Ammon's horn (tissue), 1 donor: ENCODE measurements around the gene RABEP2.
"Not testable (repeated sequence)": the region's sequence is repeated elsewhere in the genome, so short reads cannot be mapped to it uniquely, and the experiment has no call there.

Experiments
- DNase-seq: peaks from one replicate; pipeline ENCODE4 v3.0.0-alpha.2; 2016; ENCODE audit warnings: low spot score

The RABEP2 gene

DNA sequence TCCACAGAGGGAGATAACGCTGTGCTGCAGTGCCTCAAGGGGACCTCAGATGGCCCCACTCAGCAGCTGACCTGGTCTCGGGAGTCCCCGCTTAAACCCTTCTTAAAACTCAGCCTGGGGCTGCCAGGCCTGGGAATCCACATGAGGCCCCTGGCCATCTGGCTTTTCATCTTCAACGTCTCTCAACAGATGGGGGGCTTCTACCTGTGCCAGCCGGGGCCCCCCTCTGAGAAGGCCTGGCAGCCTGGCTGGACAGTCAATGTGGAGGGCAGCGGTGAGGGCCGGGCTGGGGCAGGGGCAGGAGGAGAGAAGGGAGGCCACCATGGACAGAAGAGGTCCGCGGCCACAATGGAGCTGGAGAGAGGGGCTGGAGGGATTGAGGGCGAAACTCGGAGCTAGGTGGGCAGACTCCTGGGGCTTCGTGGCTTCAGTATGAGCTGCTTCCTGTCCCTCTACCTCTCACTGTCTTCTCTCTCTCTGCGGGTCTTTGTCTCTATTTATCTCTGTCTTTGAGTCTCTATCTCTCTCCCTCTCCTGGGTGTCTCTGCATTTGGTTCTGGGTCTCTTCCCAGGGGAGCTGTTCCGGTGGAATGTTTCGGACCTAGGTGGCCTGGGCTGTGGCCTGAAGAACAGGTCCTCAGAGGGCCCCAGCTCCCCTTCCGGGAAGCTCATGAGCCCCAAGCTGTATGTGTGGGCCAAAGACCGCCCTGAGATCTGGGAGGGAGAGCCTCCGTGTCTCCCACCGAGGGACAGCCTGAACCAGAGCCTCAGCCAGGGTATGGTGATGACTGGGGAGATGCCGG lies 7.5 kb upstream of the RABEP2 start:
- no peak for DNase-seq

DNA sequence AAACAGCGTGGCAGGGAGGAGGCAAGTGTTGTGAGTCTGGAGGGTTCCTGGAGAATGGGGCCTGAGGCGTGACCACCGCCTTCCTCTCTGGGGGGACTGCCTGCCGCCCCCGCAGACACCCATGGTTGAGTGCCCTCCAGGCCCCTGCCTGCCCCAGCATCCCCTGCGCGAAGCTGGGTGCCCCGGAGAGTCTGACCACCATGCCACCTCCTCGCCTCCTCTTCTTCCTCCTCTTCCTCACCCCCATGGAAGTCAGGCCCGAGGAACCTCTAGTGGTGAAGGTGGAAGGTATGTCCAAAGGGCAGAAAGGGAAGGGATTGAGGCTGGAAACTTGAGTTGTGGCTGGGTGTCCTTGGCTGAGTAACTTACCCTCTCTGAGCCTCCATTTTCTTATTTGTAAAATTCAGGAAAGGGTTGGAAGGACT lies 6.8 kb upstream of the RABEP2 start, which contains the start of gene CD19:
Gene CD19 (plus strand): TSS at position 171 of the 425 bp plus-strand sequence. CDS start 30 bp downstream, at position 201.
- DNase-seq, result no peak

DNA sequence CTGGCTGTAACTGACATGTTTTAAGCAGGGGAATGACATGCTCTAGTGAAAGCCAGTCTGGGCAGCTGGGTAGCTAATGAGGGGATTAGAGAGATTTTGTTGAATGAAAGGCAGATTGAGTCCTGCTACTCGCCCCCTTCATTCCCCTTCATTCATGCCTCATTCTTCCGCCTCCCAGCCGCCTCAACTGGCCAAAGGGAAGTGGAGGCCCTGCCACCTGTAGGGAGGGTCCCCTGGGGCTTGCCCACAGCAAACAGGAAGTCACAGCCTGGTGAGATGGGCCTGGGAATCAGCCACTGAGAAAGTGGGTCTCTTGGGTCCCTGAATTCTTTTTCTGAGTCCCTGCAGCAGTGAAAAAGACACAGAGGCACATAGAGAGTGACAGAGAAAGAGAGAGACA lies 5.6 kb upstream of the RABEP2 start:
- no peak for DNase-seq

DNA sequence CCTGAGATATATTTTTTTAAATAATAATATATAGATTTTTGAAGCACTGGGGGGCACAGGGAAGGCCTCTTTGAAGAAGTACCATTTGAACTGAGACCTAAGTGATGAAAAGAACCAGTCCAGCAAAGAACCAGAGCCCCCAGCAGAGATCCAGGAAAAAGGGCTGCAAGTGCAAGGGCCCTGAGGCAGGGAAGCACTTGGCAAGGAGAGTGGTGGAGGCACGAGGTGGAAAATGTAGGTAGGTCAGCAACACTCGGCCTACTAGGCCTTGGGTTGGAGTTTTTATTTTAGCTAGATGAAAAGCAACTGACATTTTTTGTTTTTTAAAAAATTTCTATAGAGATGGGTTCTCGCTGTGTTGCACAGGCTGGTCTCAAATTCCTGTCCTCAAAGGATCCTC lies 5.2 kb upstream of the RABEP2 start:
- DNase-seq, result no peak

DNA sequence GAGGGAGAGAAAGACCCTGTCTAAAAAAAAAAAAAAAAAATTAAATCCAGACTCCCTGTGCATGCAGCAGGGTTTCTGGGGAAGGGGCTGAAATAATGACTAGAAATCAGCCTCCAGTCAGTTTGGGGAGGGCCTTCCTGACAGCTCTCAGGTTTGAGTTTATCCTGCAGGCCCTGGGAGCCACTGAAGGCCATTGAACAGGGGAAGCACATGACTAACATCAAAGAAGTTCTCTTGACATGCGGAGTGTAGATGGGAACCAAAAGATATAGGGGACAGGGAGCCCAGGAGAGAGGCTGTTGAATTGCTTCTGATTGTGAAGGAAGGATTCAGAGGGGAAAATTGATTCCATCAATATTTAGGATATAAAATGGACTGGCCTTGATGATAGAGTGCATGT lies 2.8 kb upstream of the RABEP2 start:
- DNase-seq, result no peak

DNA sequence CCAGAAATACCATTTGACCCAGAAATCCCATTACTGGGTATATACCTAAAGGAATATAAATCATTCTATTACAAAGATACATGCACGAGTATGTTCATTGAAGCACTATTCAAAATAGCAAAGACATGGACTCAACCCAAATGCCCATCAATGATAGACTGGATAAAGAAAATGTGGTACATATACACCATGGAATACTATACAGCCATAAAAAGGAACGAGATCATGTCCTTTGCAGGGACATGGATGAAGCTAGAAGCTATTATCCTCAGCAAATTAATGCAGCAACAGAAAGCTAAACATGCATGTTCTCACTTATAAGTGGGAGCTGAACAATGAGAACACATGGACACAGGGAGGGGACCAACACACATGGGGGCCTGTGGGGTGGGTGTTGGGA lies 1.2 kb upstream of the RABEP2 start:
- DNase-seq, result not testable (repeated sequence)

DNA sequence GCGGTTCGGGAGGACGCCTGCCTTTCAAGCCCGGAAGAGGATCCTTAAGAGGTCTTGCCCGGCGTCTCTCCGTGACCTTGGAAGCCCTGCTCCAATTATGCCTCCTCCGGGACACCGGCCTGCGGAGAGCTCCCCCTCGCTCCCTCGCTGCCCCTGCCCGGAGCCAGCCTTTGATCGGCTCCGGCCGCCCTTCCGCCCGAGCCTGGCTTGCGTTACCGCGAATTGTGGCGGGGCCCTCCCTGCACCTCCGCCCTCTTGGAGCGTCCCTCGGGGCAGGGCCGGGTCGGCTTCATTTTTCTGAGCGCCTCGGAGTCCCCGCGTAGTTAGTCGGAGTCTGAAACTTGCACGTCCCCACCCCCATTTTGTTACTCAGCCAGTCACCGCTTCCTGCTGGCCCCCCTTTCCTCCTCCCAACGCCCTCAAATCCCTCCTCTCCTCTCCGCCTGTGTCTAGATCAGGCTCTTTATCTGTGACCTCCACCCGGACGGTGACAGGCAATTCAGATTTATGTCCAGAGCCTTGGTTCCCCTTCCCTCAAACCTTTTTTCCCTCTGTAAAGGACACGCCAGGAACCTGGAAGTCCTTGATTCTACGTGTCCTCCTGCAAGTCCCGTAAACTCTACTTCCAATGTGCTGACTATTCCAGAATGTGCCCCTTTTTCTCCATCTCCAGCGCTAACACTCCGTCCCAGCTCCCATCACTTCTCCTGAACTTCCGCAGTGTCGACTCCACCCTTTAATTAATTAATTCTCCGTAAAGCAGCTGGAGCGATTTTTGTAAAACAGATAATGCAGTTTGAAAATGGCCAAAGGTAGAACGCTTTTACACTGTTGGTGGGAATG lies 569 bp upstream of the RABEP2 start:
- peak; percentile 62 for DNase-seq

DNA sequence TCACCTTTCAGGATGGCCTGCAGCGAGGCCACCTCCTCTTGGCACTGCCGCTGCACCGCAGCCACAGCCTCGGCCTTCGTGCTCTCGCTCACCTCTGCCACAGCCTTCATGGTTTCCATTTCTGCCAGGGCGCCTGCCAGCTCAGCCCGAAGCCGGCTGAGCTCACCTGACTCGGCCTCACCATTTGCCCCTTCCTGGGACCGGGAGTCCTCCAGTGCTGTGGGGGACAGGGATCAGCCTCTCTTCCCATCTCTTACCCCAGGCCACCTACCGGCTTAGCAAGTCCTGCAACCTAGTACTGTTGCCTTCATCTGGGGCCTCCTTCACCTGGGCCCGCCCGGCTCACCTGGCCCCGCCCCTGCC lies 658 bp downstream of the RABEP2 start:
- no peak for DNase-seq

DNA sequence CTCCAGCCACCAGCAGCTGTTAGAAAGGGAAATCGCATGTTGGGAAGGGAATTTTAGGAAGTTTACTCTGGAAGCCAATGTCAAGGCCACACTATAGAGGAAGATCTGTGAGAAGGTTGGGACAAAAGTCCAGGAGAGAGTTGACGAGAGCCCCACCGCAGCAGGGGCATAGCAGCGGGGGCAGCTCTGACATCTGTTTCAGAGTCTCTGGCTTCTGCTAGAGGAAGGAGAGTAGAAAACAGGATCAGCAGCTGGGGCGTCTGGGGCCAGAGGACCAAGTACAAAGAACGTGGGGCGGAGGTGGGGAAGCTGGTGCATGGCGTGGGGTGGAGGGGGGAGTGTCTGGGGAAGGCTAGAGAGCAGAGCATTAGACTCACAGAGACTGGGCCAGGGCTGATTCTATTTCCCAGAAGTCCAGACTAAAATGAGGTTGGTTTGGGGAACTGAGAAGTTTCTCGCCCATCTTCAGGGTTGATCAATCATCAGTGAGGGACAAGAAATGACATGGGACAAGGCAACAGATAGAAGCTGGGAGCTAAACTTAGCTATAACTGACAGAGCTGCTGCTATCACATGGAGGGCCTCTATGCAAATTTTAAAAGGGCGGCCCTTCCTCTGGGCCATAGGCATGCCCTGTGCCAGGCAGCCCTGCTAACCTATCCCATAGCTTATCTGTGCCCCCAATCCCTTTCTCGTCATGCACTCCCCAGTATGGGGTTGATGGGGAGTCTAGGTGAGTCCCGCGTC lies 1.2 kb downstream of the RABEP2 start:
- DNase-seq, result no peak

DNA sequence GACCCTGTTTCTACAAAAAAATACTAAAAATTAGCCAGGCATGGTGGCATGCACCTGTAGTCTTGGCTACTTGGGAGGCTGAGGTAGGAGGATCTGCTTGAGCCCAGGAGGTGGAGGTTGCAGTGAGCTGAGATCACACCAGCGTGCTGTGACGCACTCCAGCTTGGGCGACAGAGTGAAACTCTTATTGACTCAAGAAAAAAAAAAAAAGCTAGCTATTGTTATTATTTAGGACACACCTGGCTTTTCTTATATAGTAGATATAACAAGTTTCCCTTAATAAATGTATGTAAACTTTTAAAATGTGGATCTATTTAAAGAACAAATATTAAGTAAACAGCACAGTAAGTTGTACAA lies 1.8 kb downstream of the RABEP2 start:
- no peak for DNase-seq

DNA sequence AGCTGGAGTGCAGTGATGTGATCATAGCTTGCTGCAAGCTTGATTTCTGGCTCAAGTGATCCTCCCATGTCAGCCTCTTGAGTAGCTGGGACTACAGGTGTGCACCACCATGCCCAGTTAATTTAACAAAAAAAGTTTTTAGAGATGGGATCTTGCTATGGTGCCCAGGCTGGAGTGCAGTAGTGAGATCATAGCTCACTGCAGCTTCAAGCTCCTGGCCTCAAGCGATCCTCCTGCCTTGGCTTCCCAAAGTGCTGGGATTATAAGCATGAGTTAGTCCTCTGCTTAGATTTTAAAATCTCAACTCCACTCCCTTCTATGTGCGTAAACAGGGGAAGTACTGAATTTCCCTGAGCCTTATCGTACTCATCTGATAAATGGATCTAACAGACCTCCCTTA lies 6.3 kb downstream of the RABEP2 start:
- no peak for DNase-seq

DNA sequence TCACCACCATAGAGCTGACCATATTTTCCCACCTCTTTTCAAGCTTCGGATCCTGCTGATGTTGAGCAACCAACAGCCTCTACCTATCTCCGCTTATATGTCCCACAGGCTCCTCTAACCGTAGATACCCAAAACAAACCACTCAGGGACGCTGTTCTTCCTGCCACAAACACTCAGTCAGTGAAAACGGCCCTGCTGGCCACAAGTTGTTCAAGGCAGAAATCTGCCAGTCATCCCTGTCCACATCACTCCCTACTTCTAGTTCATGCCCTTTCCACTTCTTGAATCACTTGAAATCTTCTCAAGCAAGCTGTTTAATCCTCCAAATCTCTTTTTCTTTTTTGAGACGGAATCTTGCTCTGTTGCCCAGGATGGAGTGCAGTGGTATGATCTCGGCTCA lies 7.9 kb downstream of the RABEP2 start:
- DNase-seq, result no peak

DNA sequence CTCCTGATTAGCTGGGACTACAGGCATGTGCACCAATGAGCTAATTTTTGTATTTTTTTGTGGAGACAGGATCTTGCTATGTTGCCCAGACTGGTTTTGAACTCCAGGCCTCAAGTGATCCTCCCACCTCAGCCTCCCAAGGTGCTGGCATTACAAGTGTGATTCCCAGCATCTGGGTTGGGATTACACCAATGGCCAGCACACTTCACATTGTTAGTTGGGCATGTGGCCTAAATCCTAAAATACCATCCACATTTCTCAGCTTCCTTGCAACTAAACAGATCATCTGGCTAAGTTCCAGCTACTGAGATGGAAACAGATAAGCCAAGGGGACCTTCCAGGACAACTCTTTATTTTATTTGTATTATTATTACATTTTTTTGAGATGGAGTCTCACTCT lies 9.9 kb downstream of the RABEP2 start:
- DNase-seq, result no peak

DNA sequence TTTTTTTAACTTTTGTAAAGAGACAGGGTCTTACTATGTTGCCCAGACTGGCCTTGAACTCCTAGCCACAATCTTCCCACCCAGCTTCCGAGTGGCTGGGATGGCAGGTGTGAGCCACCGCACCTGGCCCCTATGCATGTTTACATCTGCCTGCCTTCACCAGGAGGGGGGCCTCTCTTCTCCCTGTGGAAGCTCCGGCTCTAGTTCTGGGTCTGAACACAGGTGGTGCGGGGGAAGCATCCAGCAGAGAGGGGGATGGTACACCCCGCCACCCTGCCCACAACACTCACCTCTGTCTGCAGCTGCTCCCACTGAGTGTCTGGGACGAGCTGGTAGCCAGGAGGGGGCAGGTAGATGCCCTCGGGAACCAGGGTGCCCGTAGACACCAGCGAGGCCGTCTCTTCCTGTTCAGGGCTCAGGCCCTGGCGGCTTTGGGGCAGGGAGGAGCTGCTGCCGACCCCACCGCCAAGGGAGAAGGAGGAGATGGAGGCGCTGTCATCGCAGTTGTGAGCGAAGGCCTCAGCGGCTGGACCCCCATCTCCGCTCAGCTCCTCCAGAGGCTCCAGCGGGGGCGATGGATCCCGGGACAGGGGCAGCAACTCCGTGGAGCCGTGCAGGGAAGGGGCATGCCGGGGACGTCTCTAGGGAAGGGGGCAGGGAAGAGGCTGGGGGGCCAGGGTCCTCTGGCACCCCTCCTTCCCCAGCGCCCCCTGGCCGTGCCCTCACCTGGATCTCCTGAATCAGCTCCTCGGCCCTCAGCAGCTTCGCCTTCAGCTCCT lies 10.9 kb downstream of the RABEP2 start:
- DNase-seq, result no peak

DNA sequence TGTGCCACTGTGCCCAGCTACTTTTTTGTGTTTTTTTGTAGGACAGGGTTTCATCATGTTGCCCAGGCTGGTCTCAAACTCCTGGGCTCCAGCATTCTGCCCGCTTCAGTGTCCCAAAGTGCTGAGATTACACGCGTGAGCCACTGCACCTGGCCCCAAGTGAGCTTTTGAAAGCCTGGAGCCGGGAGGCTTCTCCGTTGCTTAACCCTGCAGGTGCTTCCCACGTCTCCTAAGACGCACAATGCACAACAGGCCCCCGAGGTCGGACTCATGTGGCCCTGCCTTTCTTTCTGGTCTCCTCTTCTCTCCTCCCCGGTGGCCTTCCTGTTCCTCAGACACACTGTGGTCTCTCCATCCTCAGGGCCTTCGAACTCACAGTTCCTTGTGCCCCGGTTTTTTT lies 12.5 kb downstream of the RABEP2 start:
- no peak for DNase-seq

DNA sequence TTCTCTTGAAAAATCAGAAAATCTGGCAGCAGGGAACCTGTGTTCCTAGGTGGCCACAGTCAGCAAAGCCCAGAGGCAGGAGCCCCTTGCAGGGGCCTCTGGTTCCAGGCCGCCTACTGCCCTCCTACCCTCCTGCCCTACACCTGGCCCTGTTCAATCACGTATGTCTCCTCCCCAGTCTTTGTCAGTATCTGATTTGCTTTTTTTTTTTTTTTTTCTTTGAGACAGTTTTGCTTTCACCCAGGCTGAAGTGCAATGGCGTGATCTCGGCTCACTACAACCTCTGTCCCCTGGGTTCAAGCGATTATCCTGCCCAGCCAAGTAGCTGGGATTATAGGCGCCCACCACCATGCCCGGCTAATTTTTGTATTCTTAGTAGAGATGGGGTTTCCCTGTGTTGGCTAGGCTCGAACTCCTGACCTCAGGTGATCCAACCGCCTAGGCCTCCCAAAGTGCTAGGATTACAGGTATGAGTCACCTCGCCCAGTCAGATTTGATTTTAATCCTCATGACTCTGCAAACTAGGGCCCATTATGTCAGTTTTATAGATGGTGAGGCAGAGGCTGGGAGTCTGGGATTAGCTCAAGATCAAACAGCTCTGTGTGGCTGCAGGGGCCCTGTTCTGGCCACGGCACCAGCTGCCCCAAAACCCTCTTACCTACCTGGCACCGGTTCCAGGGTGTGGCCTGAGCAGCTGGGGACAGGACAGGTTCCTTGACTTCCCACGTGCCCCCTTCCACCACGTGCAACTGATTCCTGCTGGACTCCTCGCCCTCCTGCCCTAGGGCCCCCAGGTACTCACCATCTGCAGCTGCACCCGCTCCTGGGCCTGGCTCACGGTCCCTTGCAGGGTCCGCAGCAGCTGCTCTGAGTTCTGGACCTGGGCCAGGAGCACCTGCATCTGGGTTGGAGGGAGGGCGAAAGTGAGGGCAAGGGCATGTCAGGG lies 14.7 kb downstream of the RABEP2 start:
- no peak for DNase-seq

DNA sequence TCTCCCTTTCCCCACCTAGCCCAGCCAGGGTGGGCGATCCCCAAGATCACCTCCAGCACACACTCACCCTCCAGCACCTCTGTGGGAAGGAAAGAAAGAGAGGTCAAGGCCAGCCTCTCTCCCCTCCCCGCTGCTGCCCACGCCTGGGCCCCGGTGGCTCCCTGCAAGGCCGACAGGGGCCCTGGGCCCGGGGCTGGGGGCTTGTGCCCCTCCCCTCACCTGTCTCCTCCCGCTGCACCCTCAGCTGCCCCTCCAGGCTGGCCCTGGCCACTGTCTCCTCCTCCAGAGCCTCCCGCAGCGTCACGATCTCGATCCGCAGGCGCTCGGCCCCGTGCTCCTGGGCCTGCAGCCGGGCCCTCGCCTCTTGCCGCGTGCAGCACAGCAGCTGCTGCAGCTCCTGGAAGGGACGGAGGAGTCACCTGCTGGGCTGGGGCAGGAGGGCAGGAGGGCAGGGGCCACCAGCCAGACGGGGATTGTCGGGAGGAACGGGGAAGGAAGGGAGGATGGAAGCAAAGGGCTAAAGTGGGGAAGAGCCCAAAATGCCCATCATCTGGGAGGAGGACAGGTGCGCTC lies 19.2 kb downstream of the RABEP2 start:
- no peak for DNase-seq

DNA sequence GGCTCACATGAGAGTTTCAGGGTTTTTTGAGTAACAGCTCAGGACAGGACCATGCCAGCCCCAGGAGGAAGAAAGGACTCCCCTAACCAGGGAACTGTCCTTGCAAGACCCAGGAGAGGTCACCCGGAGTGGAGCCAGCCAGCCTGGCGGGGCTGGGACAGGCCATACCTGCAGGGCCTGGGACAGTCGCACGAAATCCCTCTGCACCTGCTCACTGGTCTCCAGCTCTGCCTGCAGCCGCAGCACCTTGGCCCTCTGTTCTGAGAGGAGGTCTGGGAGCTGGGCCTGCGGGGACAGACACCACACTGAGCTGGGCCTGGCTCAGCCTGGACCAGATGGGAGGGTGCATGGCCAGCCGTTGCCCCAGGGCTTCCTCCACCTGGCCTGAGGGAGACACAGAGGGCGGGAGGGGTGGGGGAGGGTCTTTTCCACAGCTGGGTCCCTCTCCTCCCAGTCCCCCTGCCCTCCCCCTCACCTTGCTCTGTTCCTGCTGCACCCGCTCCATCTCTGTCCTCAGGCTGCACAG lies 19.7 kb downstream of the RABEP2 start:
- DNase-seq, result no peak

DNA sequence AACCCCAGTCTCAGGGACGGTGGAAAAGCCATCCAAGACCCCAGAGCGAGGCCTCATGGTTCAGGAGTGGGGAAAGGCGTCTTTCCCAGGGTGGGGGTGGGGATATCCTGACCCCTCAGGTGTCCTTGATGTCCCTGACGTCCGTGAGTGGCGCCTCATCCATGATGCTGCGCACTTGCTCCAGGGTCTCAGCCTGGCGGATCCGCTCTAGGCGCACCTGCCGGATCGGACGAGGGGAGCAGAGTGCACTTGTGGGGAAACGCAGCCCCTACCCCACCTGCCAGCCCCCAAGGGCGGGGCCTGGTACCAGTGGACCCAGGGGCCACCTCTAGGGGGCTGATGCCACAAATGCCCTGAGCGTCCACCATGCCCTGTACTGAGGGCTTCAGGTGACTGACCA lies 20.2 kb downstream of the RABEP2 start:
- DNase-seq, result no peak

DNA sequence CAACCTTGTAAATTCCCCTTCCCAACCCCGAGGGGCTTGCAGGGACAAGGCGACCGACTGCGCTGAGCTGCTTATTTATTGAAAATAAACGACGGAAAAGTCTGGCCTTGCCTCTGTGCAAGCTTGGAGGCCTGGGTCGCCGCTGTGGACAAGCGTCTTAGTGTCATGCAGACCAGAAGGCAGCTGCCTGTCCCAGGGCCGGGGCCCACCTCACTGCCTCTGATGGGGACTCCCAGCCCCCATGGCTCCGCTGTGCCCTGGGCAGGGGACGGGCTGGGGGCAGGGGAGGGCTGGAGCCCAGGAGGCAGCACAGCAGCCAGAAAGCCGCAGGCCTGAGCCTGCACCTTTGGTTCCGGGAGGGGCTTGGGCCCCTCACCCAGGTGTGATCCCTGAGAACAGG lies 20.7 kb downstream of the RABEP2 start:
- DNase-seq, result no peak
